Measurements from ENCODE around the gene ZCCHC3. TPM values are rescaled to one million over a fixed set of nuclear protein-coding genes. Genes with fewer than 3 reads are reported as not detected.

The ZCCHC3 gene
- total RNA-seq, 1 donor from 2014 or later: 11.0 TPM

DNA sequence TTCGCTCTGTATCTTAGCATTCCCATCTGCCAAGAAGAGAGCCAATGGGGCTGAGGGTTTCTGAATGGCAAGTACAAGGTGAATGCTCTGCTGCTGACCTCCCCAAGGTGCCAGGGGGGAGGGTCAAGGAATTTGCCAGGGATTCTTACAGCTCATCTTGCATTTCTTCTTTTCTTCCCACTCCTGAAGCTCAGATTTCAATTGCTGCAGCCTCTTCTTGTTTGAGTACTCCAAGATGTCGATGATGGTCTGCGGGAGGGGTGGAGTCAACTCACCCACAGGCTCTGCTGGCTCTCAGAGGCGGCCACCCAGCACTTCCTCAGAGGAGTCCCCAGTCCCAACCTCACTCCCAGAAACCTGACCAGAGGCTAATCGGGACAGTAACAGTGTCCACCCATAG is 19.2 kb upstream of the ZCCHC3 start:
- ATAC-seq (no peak), DNase-seq (no peak)
- intact Hi-C loops (cut with micrococcal nuclease): no loop called here

DNA sequence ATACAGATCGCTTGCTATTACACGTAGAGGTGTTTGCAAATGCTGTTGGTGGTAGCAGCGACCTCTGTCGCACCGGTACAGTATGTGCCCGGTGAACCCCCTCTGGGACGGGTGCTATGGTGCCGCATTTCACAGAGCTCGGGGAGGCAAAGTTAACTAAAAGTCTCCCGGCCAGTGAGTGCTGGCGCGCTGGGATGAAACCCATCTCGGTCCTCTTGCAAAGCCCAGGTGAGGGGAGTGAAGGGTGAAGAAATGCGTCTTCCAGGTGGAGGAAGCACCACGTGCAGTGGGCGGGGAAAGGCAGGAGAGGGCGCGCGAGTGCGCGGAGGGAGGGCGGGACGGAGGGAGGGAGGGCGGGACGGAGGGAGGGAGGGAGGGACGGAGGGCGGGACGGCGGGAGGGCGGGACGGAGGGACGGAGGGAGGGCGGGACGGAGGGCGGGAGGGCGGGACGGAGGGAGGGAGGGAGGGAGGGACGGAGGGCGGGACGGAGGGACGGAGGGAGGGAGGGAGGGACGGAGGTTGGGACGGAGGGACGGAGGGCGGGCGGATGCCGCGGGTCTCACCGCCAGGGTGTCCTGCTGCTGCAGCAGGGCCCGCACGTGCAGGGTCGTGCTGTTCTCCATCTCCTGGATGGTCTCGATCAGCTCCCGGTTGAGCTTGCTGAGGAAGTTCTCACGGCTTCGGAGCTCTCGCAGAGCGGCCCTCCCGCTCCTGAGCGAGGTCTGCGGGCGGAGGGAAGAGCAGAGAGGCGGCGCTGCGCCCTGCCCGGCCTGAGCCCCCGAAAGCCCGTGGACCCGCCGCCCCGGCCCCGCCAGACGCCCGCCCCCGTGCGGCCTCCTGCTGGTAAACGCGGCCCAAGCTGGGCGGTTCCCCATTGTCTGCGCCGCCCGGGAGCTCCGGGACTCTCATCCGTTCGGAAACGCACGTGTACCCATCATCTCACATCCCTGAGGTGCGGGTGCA is 18.5 kb upstream of the ZCCHC3 start:
- peak; percentile 75 for ATAC-seq
- intact Hi-C loops (cut with micrococcal nuclease): no loop called here
- DNase-seq: peak; percentile 67

DNA sequence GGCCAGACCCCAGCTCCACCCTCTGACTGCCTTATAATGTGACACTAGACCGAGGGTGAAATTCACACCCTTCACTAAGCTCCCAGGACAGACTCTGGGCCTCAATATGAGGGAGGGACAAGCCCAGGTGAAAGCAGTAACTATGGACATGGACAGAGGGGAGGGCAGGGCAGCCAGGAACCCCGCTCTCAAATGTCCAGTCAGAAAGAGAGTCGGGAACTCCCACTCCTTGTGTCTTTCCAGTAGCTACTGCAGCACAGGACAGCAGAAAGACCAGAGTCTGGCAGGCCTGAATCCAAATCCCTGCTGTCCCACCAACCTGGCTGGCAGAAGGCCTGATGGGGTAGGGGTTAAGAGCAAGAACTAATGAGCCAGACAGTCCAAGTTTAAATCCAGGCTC is 13.2 kb upstream of the ZCCHC3 start:
- ATAC-seq: no peak
- intact Hi-C loops (cut with micrococcal nuclease): no loop called here
- no peak for DNase-seq

DNA sequence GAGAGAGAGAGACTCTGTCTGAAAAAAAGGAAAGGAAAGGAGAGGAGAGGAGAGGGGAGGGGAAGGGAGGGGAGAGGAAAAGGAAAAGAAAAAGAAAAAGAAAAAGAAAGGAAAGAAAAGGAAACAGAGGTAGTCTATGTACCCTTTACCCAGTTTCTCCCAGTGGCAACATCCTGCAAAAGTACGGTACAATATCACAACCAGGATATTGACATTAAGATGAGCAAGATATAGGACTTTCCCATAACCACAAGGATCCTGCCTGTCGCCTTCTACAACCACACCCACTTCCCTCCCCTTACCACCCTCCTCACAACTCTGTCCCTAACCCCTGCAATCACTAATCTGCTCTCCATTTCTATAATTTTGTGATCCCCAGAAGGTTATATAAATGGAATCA is 10.9 kb upstream of the ZCCHC3 start:
- intact Hi-C loops (cut with micrococcal nuclease): no loop called here
- DNase-seq (no peak), ATAC-seq (no peak)

DNA sequence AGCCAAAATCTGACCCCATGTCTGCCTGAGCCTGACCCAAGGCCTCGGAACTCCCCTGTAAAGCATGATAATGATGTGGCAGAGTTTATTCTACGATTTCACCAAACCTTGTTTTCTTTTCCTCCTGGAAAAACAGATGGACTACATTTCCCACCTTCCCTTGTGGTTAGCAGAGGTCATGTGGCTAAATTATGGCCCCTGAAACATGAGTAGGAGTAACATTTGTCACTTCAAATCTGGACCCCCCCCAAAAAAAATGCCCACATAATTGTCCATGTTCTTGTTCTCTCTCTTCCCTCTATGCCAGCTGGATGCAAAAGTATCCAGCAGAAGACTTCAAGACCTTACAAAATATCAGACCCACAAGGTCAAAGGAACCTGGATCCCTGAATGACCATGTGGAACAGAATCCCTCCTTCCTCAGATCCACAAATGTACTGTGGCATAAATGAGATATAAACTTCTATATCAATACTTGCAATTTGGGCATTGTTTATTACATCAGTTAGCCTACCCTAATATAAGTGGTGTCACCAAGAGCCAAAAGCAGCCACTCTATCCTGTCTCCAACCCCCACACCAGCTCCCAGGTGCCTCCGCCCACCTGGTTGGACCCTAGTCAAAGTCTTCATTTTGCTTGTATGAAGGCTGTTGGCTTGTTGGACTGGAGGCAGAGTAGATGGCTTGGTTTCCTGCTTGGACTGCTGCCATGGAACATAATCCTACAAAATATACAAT is 8.2 kb upstream of the ZCCHC3 start:
- no peak for ATAC-seq
- intact Hi-C loops (cut with micrococcal nuclease): no loop called here
- DNase-seq: no peak

DNA sequence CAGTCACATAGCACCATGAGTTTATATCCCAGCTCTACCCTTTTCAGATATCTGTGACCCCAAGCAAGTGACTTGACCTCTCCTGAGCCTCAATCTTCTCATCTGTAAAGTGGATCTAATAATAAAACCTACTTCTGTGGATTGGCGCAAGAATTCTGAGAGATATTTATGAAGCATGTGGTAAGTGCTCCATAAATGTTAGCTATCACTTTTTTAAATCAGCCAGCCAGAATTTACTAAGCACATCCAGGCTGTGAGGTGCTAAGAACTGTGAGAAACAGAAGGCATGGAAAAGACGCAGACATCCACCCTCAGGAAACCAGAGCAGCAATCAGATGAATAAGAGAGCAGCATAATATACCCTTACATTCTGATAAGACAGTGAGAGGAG is 7.7 kb upstream of the ZCCHC3 start:
- intact Hi-C loops (cut with micrococcal nuclease): no loop called here
- ATAC-seq (no peak), DNase-seq (no peak)

DNA sequence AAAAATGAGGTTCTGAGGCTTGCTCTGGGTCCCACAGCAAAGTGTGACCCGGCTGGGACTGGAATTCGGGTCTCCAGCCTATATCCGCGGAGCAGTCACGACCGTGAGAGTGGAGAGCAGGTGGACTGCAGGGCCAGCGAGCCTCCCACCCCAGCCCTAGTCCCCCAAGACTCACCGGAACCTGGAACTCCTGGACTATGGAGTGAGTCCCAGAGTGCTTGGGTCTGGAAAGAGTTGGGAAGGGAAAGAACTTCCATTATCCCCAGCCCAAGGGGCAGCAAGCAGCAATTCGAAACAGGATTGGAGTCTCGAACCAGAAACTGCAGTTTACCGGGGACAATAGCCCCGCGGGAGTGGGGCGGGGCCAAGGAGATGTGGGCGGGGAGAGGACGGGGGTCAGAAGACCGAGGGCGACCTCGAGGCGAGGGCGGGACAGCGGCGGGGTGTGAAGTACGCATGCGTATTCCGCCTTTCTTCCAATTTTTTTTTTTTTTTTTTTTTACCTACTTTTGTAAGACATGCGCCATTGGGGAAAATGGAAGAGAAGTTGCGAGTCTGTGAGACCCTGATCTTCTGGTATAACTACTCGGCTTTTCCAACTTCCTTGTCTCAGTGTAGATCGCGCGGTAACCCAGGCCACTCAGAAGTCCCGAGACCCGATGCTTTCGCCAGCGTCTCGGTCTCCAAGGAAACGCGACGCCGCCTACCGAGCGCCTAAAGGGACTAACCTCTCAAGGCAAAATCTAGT is 7.1 kb upstream of the ZCCHC3 start, which contains the start of gene C20orf96:
TSS of gene C20orf96 (minus strand) at position 667 of the 748 bp plus-strand sequence. CDS start at position 527, 140 bp downstream.
- intact Hi-C loops (cut with micrococcal nuclease): no loop called here
- DNase-seq (peak; percentile 95), ATAC-seq (peak; percentile 98)

DNA sequence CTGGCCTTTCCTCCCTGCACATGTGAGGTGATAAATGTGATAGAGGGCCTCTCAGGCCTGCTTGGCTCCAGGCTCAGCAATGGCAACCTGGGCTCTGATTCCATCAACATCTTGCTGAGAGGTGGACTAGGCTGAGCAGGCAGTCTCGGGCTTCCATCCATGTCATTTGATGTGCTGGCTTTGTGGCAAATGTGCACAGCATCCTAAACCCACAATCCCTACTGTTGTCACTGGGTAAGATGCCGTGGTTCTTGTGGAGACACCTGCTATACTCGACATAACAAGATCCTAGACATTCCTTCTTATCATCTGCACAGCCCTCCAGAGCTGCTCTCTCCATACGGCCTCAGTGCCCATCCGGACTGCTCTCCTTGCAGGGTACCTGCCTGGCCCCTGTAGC is 2.8 kb upstream of the ZCCHC3 start:
- no peak for DNase-seq
- intact Hi-C loops (cut with micrococcal nuclease): no loop called here
- no peak for ATAC-seq

DNA sequence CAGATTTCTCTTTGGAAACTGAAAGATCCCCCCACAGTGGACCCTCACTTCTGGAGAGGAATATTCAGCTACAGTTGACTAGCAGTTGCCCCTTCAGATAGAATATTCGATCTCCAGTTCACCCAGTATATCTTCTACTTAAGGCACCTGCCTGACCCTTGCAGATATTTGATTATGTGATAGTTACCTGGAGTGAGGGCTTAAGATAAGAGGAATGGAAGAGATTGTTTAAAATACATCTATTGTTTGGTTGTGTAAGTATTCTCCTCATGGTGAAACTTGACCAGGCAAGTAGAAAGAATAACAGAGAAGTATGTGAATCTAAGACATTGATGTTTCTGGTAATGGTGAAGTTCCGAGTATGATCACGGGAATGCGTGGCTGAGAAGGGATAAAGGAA is 1.6 kb upstream of the ZCCHC3 start:
- DNase-seq: no peak
- intact Hi-C loops (cut with micrococcal nuclease): no loop called here
- no peak for ATAC-seq

DNA sequence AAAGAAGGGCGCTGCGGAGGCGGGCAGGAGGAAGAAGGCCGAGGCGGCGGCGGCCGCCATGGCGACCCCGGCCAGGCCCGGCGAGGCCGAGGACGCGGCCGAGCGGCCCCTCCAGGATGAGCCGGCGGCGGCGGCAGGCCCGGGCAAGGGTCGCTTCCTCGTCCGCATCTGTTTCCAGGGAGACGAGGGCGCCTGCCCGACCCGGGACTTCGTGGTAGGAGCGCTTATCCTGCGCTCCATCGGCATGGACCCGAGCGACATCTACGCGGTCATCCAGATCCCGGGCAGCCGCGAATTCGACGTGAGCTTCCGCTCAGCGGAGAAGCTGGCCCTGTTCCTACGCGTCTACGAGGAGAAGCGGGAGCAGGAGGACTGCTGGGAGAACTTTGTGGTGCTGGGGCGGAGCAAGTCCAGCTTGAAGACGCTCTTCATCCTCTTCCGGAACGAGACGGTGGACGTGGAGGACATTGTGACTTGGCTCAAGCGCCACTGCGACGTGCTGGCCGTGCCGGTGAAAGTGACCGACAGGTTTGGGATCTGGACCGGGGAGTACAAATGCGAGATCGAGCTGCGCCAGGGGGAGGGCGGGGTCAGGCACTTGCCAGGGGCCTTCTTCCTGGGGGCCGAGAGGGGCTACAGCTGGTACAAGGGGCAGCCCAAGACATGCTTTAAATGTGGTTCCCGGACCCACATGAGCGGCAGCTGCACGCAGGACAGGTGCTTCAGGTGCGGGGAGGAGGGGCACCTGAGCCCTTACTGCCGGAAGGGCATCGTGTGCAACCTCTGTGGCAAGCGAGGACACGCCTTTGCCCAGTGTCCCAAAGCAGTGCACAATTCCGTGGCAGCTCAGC is 780 bp downstream of the ZCCHC3 start:
- intact Hi-C loops (cut with micrococcal nuclease): no loop called here
- ATAC-seq: peak; percentile 50
- DNase-seq: peak; percentile 78

DNA sequence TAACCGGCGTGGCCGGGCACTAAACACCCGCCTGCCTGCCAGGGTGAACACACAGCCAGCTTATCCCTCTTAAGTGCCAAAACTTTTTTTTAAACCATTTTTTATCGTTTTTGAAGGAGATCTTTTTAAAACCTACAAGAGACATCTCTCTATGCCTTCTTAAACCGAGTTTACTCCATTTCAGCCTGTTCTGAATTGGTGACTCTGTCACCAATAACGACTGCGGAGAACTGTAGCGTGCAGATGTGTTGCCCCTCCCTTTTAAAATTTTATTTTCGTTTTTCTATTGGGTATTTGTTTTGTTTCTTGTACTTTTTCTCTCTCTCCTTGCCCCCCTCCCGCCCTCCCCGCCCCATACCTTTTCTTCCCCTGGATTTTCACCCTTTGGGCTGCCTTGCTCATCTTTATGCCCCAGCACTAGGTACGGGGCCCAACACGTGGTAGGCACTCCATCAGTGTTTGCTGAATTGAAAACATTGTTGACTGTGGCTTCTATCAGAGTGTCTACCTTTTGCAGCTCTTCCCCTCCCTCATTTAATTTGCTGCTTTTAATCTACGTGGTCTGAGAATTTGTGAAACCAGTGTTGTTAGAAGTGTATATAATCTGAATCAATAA is 1.5 kb downstream of the ZCCHC3 start:
- intact Hi-C loops (cut with micrococcal nuclease): no loop called here
- no peak for DNase-seq
- ATAC-seq: no peak

DNA sequence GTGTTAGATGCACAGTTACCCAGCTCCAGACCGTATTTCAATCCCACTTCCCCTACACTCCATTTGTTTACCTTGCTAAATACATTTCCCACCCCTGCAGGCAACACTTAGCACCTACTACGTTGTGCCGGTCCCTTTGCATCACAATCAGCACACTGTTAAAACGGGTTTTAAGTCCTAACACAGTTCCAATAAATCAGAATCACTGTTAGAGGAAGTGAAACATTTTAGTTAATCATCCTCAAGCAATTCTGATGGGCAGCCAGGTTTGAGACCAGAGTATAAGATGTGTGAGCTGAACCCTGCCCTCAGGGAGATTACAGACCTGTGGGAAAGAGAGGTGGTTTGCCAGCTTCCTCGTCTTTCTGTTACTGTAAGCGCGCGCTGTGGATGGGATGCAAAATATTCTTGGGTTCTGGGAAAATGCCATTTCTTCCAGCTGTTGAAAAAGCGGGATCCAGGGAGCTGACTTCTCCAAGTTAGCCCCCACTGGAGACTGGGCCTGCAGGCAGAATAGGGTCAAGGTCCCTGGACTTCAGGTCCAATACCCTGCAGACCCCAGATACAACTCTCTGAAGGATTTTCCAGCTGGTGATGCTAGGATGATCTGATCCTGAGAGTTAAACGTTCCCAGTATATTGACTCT is 3.1 kb downstream of the ZCCHC3 start:
- intact Hi-C loops (cut with micrococcal nuclease): no loop called here
- ATAC-seq: no peak
- no peak for DNase-seq

DNA sequence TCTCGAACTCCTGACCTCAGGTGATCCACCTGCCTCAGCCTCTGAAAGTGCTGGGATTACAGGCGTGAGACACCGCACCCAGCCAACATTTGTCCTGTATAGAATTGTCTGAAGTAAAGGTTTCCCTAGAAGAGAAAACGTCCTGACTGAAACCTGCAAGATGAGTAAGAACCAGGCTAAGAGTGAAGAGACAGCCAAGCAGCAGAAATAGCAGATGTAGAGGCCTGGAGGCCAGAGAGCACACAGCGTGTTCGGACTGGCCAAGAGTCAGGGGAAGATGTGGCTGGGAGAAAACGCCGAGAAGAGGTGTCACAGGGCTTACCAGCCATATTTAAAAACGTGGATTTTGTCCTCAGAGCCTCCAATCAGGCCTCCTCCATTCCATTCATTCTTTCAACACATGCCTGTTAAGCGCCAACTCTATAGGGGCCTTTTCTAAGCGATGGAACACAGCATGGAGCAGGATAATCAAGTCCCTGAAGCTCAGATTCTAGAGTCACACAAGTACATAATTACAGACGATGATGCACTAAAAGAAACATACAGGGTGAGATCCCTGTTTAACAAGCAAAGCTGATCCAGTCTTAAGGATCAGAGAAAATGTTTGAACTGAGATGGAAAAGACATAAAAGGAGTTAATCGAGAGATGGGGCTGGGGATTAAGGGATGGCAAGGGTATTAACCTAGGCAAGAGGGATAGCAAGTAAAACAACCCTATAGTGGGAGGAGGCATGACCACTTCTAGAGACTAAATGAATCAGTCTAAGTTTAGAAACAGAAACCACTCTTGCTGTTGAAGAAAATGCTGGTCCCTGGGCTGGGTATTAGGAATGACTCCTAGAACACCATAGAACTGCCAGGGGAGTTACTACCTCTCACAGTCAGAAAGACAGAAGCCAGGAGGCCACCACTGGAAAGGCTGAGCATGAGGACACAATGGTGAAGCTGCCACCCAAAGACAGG is 4.8 kb downstream of the ZCCHC3 start:
- ATAC-seq (peak; percentile 10), DNase-seq (no peak)
- intact Hi-C loops (cut with micrococcal nuclease): no loop called here

DNA sequence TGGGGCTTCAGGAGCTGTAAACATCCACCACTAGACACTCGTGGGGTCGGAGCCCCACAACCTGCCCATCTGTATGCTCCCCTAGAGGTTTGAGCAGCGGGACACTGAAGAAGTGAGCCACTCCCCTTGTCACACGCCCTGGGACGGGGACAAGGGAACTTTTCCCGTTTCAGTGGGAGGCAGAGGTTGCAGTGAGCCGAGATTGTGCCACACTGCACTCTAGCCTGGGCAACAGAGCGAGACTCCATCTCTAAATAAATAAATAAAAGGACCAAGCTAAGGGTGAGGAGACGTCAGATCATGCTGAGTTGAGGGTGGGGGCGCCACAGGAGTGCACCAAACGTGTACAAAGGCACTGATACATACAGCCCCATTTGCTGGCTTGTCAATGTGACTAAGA is 8.4 kb downstream of the ZCCHC3 start:
- ATAC-seq (no peak), DNase-seq (no peak)
- intact Hi-C loops (cut with micrococcal nuclease): no loop called here

DNA sequence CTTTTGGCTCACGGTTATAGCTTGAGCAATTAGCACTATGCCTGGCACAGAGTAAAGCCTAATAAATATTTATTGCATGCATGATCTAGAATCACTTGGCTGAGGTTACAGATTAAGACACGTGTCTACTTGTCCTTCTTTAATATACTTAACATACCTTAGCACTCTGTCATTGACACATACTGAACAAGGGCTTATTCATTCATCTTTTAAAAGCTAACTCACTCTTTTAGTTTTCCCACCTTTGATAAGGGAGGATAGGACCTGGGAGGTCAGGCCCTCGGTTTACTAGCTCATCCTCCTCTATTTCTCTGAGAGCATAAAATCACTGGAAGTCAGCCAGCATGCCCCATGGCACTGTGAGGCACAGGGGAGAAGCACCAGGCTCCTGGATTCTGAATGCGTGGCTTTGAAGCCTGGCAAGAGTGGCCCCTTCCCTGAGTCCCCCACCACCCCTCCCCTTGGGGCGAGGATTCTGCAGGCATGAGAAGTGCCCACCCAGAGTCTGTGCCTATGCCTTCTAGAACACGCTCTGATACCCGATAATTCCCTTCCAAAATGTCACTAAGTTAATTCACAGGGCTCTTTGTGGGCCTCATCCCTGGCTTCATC is 11.2 kb downstream of the ZCCHC3 start:
- ATAC-seq (no peak), DNase-seq (no peak)
- intact Hi-C loops (cut with micrococcal nuclease): no loop called here

DNA sequence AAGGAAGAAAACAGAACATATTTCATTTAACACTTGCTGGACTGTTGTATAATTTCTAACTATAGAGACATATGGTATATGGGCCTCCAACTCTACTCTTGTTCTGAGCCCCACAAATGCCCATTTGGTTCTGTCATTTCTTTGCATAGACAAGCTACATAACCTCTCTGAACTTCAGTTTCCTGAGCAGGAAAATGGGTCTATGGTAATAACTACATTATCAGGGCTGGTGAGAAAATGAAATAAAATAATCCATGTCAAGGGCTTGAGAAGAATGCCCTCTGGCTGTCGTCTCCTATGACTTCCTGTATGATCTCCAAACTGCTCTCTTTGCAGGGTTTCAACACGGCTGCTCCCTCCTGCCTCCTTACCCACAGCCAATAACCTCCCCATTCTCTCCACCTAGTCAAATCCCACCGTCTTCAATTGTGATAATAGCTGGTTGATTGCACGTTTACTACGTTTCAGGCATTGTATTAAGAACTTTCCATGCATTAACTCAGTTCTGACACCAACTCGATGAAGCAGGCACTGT is 12.0 kb downstream of the ZCCHC3 start:
- intact Hi-C loops (cut with micrococcal nuclease): no loop called here
- ATAC-seq (peak; percentile 26), DNase-seq (no peak)
